ENCODE results near the gene ARL6IP4.
"Not testable (repeated sequence)": the region's sequence is repeated elsewhere in the genome, so short reads cannot be mapped to it uniquely, and the experiment has no call there.

ARL6IP4 gene
- 1.2 to 3.3 (median 1.7) reads per million in 4 experiments for total RNA-seq

DNA sequence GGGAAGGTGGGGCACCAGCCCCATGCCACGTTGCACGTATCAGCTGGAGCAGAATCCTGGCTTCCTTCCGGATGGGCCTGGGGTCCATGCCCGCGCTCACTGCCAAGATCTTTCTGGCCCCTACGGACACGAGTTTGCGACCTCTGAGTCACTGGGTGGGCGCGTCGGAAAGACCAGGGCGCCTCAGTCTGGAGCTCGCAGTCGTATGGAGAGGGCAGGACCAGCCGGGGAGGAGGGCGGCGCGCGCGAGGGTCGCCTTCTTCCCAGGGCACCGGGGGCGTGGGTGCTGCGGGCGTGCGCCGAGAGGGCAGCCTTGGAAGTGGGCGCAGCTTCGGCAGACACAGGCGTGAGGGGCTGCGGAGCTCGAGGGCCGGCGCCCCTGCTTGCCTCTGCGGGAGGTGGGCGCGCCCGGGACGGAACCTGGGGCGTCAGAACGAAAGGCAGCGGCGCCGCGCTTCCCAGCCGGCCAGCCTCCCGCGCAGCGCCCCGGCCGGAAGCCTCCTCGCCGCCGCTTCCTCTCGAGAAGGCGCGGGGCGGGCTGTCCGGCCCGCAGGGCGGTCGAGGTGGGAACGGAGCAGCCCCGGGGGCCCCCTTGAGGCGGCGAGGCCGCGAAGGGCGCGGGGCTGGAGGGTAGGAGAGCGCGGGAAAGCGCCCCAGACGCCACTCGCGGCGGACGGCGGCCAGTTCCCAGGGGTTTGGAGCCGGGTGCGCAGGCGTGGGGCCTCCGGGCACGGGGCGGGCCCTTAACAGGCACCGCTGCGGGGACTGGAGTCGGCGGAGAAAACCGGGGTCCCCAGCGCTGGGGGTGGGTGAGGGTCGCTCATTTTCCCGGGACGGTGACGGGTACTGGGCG, at the start of gene ARL6IP4:
Gene ARL6IP4, plus strand, starts transcription at position 499 of the 853 bp plus-strand sequence. CDS start 459 bp downstream, outside the sequence.
- peak; percentile 32 for DNase-seq

GRCh38 chr12:122932207-122932606, 48.3 kb upstream of the ARL6IP4 start:
- DNase-seq, result no peak

DNA sequence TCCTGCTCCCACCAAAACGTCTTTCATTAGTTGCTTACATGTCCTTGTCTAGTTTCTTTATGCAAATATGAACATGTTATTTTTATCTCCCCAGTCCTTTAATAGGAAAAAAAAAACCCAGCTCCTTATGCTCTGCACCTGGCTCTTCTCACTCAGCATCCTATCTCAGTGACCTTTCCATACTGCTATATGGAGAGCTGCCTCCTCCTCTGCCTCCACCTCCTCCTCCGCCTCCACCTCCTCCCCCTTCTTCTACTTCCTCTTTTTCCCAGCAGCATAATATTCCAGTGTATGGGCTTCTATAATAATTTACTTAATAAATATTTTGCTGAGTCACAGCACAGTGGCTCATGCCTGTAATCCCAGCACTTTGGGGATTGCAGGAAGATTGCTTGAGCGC, 45.8 kb upstream of the ARL6IP4 start:
- DNase-seq, result no peak

GRCh38 chr12:122935318-122935717, 45.2 kb upstream of the ARL6IP4 start:
- no peak for DNase-seq

GRCh38 chr12:122937622-122938091, 42.8 kb upstream of the ARL6IP4 start:
- no peak for DNase-seq

DNA sequence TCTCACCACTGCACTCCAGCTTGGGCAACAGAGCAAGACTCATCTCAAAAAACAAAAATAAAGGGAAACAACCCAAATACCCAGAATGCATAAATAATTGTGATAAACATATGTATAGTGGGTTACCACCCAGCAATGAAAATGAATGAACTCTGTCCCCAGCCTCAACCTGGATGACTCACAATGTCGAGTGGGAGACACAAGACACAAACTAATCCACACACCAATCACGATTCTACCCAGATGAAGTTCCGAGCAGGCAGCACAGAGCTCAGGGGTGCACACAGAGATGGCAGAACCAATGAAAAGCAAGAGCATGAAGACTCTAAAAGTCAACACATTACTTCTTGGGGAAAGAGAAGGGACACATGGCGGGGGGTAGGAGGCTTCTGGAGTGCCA, 41.4 kb upstream of the ARL6IP4 start:
- DNase-seq, result no peak

GRCh38 chr12:122941351-122941750, 39.1 kb upstream of the ARL6IP4 start:
- DNase-seq, result not testable (repeated sequence)

DNA sequence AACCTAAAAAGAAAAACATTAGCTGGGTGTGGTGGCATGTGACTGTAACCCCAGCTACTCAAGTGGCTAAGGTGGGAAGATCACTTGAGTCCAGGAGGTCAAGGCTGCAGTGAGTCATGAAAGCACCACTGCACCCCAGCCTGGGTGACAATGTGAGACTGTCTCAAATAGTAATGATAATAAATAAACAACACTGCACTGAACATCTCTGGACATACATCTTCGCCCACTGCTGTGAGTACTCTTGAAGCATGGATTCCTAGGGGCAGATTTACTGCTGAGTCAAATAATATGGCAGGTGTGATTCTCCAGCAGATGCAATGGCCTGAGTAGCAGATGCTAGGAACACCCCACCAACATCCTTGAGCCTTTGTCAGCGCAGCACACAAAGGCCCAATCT, 37.8 kb upstream of the ARL6IP4 start:
- DNase-seq, result no peak

DNA sequence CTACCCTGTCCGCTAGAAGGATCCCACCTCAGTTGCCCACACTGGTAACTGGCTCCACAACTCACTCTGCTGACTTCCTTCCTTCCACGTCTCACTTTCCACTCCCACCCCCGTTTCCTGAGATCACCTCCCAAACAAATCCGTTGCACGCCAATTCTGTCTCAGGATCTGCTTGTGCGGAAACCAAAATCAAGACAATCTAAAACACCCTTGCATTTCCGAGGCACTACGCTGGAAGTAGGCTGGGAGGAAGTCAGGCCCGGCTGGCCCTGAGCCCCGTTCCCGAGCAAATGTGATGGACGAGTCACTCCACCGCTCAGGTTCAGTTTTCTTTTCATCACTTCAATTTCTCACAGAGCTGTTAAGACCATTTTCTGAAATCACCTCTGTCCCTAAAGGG, 37.3 kb upstream of the ARL6IP4 start:
- DNase-seq, result no peak

- DNase-seq, result no peak
Measured at GRCh38 chr12:122944605-122945592, 35.6 kb upstream of the ARL6IP4 start.

GRCh38 chr12:122946690-122947341, 33.7 kb upstream of the ARL6IP4 start:
- DNase-seq, result no peak

DNA sequence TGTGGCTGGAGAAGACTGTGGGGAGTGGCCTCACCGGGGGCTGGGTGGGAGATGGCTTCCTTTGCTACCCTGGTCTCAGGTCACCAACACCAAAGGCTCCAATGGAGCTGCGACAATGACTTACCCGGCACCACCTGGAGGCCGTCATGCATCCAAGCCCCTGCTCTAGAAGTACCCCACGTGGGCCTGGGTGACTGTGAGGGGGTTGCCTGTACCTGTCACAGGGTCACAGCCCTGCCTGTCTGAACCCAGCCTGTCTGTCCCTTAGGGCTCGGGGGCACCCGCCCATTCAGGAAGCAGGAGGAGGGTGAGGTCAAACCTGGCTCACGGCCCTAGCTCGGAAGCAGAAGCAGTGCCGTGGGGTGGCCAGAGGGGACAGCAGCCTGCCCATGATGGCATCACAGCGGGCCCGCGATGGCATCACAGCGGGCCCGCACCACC, 33.1 kb upstream of the ARL6IP4 start:
- DNase-seq, result no peak

DNA sequence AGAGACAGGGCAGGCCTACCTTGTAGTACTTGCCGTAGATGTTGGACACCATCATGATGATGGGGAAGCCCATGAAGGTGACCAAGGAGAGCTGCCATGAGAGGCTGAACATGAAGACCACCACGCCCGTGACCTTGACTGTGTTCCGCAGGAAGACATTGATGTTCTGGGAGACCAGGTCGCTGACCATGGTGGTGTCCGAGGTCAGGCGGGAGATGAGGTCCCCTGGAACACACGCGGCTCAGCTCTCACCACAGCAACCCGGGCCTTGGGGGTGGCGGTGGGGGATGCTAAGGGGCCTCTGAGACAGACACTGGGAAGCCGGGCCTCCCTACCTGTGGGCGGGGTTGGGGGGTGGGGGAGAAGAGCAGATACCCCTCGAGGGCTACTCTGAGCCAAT, 31.9 kb upstream of the ARL6IP4 start:
- no peak for DNase-seq

- DNase-seq, result no peak
Measured at GRCh38 chr12:122949405-122949804, 31.1 kb upstream of the ARL6IP4 start.

DNA sequence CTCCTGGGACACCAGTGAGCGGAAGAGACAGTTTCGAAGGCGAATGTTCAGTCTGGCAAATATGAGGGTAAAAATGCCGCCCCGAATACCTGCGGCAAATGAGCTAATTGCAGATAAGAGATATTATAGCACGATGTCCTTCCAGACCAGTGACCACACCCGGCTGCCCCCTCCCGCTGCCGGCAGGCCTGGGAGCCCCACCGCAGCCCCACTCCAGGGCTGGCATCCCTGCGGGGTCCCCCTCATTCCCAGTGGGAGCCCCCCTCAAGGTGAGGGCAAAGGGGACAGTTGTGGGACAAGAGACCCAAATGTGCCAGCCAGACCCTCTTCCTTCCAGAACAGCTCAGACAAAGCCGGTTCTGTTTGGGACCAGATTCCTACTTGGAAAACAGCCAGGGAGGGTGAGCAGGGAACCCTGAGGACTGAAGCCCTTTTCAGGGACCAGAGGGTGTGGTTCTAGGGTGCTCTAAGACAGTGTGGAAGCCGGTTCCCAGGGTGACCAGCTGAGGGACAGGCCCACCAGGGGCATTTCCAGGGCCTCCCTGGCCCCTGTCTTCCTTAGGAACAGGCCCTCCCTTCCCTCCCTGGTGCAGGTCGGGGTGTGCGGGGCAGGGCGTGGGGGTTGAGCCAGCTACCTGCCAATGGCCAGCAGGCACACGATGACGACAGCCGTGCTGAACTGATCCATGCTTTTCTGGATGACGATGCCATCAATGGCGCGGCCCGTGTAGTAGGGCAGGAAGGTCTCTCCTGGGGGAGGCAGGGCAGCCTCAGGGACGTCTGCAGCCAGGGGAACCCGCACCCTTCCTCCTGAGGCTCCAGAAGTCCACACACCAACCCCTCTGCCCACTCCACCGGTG, 30.4 kb upstream of the ARL6IP4 start:
- no peak for DNase-seq

GRCh38 chr12:122951406-122951805, 29.1 kb upstream of the ARL6IP4 start:
- no peak for DNase-seq

GRCh38 chr12:122951979-122952892, 28.2 kb upstream of the ARL6IP4 start:
- DNase-seq, result peak; percentile 55

DNA sequence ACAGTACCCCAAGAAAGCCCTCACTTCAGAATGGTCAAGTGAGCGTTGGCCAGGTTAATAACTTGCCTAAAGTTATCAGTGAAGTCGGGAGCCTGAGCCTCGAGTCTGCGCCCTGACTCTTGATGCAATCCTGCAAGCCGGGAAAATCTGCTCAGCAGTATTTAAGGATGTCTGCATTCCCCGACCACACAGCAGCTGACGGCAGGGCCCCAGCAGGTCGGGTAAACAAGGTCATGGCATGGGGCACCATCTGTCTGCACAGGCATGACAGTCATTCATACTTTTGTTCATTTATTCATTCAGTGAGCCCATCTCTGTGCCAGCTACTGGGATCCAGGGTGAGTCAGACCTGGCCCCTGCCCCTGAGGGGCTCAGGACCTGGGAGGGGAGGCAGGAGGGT, 25.3 kb upstream of the ARL6IP4 start:
- no peak for DNase-seq

DNA sequence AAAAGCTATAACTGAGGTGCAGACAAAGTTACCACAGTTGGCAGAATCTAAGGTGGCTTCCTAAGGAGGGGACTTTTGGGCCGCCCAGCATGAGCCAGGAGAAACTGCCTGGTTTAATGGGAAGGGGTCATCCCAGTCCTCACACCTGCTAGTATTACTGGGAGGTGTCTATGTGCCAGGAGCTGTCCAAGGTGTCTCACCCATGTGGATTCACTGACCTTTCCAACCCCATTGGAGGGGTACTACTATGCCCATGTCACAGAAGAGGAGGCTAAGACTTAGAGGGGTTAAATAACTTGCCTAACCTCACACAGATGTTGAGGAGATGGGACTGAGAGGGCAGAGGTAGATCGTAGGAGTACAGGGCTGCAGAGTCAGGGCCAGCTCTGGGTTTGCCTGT, 24.4 kb upstream of the ARL6IP4 start:
- DNase-seq, result no peak

- DNase-seq, result no peak
Measured at GRCh38 chr12:122958198-122958888, 22.1 kb upstream of the ARL6IP4 start.

All from effector CD8-positive, alpha-beta T cell (primary cell).